WTC11 (cell line): Measurements from ENCODE around the gene COX6B2.

Experiments
- CREB1 ChIP-seq: sonication (generic); formaldehyde crosslinking; IDR thresholded peaks from 2 replicates; pipeline ENCODE4 v1.8.0; 2023; ENCODE audit warnings: mild to moderate bottlenecking, missing genetic modification reagents
- NR2C2 ChIP-seq: sonication (generic); formaldehyde crosslinking; IDR thresholded peaks from 2 replicates; pipeline ENCODE4 v1.8.0; 2022; ENCODE audit warnings: mild to moderate bottlenecking, missing genetic modification reagents
- RELA ChIP-seq: sonication (generic); formaldehyde crosslinking; IDR thresholded peaks from 2 replicates; pipeline ENCODE4 v1.8.1; 2022; ENCODE audit warnings: missing genetic modification reagents, mild to moderate bottlenecking, borderline replicate concordance
- SMAD4 ChIP-seq: sonication (generic); formaldehyde crosslinking; IDR thresholded peaks from 2 replicates; pipeline ENCODE4 v1.8.0; 2022; ENCODE audit warnings: mild to moderate bottlenecking, missing genetic modification reagents
- TF ChIP-seq, protein P1 (sequence below): fragments of 200-600 bp; IDR thresholded peaks from 2 replicates; pipeline ENCODE4 v1.8.0; 2022; ENCODE audit warnings: antibody characterized with exemption
- TF ChIP-seq, protein P2 (sequence below): sonication (generic); formaldehyde crosslinking; IDR thresholded peaks from 2 replicates; pipeline ENCODE4 v1.8.0; 2022; ENCODE audit warnings: mild to moderate bottlenecking, missing genetic modification reagents

DNA sequence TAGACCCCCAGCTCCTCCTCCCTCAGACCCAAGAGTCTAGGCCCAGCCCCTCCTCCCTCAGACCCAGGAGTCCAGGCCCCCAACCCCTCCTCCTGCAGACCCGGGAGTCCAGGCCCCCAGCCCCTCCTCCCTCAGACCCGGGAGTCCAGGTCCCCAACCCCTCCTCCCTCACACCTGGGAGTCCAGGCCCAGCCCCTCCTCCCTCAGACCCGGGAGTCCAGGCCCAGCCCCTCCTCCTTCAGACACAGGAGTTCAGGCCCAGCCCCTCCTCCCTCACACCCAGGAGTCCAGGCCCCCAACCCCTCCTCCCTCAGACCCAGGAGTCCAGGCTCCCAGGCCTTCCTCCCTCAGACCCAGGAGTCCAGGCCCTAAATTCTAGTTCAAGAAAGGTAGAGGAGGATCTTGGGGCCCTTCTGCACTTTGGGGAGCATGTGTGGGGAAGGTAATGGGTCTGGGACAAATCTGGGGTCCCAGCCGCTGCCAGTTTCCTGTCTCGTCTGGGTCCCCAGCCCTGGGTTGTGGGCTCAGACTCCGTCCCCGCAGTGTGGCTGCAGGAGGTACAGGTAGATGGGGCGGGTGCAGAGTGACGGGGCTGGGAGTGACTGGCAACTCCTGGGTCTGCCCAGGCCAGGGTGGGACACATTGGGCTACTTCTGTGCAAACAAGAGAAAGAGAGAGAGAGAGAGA, 18.9 kb upstream of the COX6B2 start:
- no peak for TF ChIP-seq SMAD4 (CRISPR knock-in tag)
- TF ChIP-seq, protein P1, sequence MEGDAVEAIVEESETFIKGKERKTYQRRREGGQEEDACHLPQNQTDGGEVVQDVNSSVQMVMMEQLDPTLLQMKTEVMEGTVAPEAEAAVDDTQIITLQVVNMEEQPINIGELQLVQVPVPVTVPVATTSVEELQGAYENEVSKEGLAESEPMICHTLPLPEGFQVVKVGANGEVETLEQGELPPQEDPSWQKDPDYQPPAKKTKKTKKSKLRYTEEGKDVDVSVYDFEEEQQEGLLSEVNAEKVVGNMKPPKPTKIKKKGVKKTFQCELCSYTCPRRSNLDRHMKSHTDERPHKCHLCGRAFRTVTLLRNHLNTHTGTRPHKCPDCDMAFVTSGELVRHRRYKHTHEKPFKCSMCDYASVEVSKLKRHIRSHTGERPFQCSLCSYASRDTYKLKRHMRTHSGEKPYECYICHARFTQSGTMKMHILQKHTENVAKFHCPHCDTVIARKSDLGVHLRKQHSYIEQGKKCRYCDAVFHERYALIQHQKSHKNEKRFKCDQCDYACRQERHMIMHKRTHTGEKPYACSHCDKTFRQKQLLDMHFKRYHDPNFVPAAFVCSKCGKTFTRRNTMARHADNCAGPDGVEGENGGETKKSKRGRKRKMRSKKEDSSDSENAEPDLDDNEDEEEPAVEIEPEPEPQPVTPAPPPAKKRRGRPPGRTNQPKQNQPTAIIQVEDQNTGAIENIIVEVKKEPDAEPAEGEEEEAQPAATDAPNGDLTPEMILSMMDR: no peak
- TF ChIP-seq NR2C2: no peak
- no peak for TF ChIP-seq CREB1 (CRISPR knock-in tag)
- TF ChIP-seq RELA (CRISPR knock-in tag): no peak
- TF ChIP-seq, protein P2, sequence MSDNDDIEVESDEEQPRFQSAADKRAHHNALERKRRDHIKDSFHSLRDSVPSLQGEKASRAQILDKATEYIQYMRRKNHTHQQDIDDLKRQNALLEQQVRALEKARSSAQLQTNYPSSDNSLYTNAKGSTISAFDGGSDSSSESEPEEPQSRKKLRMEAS: no peak
